MM.1S (cell line): ENCODE measurements around the gene TDRD12.

Experiments used
- DNase-seq: peaks from one replicate; pipeline ENCODE4 v3.0.0-alpha.2; 2015
- H2AFZ ChIP-seq: fragments of 300-600 bp; sonication (generic); 2 replicates; pipeline ENCODE4 v1.6.0; 2016; ENCODE audit warnings: antibody characterized with exemption, low read length
- H3F3A ChIP-seq: fragments of 300-600 bp; sonication (generic); 2 replicates; pipeline ENCODE4 v1.6.1; 2016; ENCODE audit warnings: mild to moderate bottlenecking, antibody characterized with exemption, low read length, moderate library complexity, mixed read lengths; ENCODE audit not compliant: insufficient read depth
- H3K27ac ChIP-seq: fragments of 300-600 bp; sonication (generic); 2 replicates; pipeline ENCODE4 v1.5.1; 2016; ENCODE audit warnings: mild to moderate bottlenecking, low read length
- H3K27me3 ChIP-seq: fragments of 300-600 bp; sonication (generic); replicated peaks from 2 replicates; pipeline ENCODE4 v1.6.0; 2016; ENCODE audit warnings: low read length; ENCODE audit not compliant: insufficient read depth
- H3K36me3 ChIP-seq: fragments of 300-600 bp; sonication (generic); replicated peaks from 2 replicates; pipeline ENCODE4 v1.6.1; 2016; ENCODE audit warnings: mild to moderate bottlenecking, low read length, mixed read lengths; ENCODE audit not compliant: insufficient read depth
- H3K4me1 ChIP-seq: fragments of 300-600 bp; sonication (generic); 2 replicates; pipeline ENCODE4 v1.6.1; 2016; ENCODE audit warnings: low read length, mixed read lengths
- H3K4me2 ChIP-seq: fragments of 300-600 bp; sonication (generic); 2 replicates; pipeline ENCODE4 v1.6.0; 2016; ENCODE audit warnings: low read depth, low read length
- H3K4me3 ChIP-seq: fragments of 300-600 bp; sonication (generic); 2 replicates; pipeline ENCODE4 v1.5.1; 2016; ENCODE audit warnings: low read length, mixed read lengths
- H3K79me2 ChIP-seq: fragments of 300-600 bp; sonication (generic); 2 replicates; pipeline ENCODE4 v1.6.1; 2016; ENCODE audit warnings: mixed run types, low read length, mixed read lengths
- H3K9ac ChIP-seq: fragments of 300-600 bp; sonication (generic); 2 replicates; pipeline ENCODE4 v1.6.1; 2016; ENCODE audit warnings: low read length, mixed read lengths
- H3K9me2 ChIP-seq: fragments of 300-600 bp; sonication (generic); replicated peaks from 2 replicates; pipeline ENCODE4 v1.6.1; 2016; ENCODE audit warnings: mild to moderate bottlenecking, low read length, mixed read lengths; ENCODE audit not compliant: insufficient read depth
- H3K9me3 ChIP-seq: fragments of 300-600 bp; sonication (generic); replicated peaks from 2 replicates; pipeline ENCODE4 v1.6.1; 2016; ENCODE audit warnings: mild to moderate bottlenecking, low read length, mixed read lengths; ENCODE audit not compliant: insufficient read depth
- H4K20me1 ChIP-seq: fragments of 300-600 bp; sonication (generic); 2 replicates; pipeline ENCODE4 v1.6.1; 2016; ENCODE audit warnings: mild to moderate bottlenecking, low read length, moderate library complexity, mixed read lengths; ENCODE audit not compliant: insufficient read depth
- CTCF ChIP-seq: fragments of 300-600 bp; sonication (generic); IDR thresholded peaks from 2 replicates; pipeline ENCODE4 v1.5.1; 2016; ENCODE audit warnings: antibody characterized with exemption, low read length, mixed read lengths
- EZH2 ChIP-seq: fragments of 300-600 bp; sonication (generic); optimal IDR thresholded peaks from 2 replicates; pipeline ENCODE3; 2017; ENCODE audit warnings: low read depth, mild to moderate bottlenecking, antibody characterized with exemption, low read length, mixed read lengths
- EZH2phosphoT487 ChIP-seq: fragments of 300-600 bp; sonication (generic); IDR thresholded peaks from 2 replicates; pipeline ENCODE4 v1.6.1; 2018; ENCODE audit warnings: antibody characterized with exemption, low read length

The TDRD12 gene

GRCh38 chr19:32816555-32817099 is 97.1 kb downstream of the TDRD12 start:
- Histone ChIP-seq H2AFZ (no peak overlapping the region), H3K9me2 (no peaks in the 10 kb centered on the region), H3K27ac (no peak overlapping the region), H3K9me3 (no peaks in the 10 kb centered on the region), H3K27me3 (no peaks in the 10 kb centered on the region), H3K36me3 (no peaks in the 10 kb centered on the region), H3K9ac (no peak overlapping the region), H3K4me2 (no peak overlapping the region), H3K4me3 (no peak overlapping the region), H3K79me2 (no peaks in the 10 kb centered on the region), H3K4me1 (no peaks in the 10 kb centered on the region), H3F3A (no peaks in the 10 kb centered on the region), H4K20me1 (no peaks in the 10 kb centered on the region)
- no peak for TF ChIP-seq EZH2
- DNase-seq: no peak

- Histone ChIP-seq H4K20me1 (no peaks in the 10 kb centered on the region), H3K27me3 (no peaks in the 10 kb centered on the region), H3K4me1 (no peaks in the 10 kb centered on the region), H3K9ac (no peak overlapping the region), H3F3A (no peaks in the 10 kb centered on the region), H3K9me2 (no peaks in the 10 kb centered on the region), H3K36me3 (no peaks in the 10 kb centered on the region), H3K79me2 (no peaks in the 10 kb centered on the region), H3K27ac (no peak overlapping the region), H3K9me3 (no peaks in the 10 kb centered on the region), H2AFZ (no peak overlapping the region), H3K4me2 (no peak overlapping the region), H3K4me3 (no peak overlapping the region)
- no peak for TF ChIP-seq CTCF
- TF ChIP-seq EZH2phosphoT487: no peak
- TF ChIP-seq EZH2: no peak
- no peak for DNase-seq
Measured at GRCh38 chr19:32817569-32818476, 98.3 kb downstream of the TDRD12 start.

GRCh38 chr19:32818536-32818935 is 99.0 kb downstream of the TDRD12 start:
- Histone ChIP-seq H3K9ac (no peak overlapping the region), H3K27ac (no peak overlapping the region), H2AFZ (no peak overlapping the region), H3K36me3 (no peaks in the 10 kb centered on the region), H3K9me3 (no peaks in the 10 kb centered on the region), H3K27me3 (no peaks in the 10 kb centered on the region), H3K4me1 (no peaks in the 10 kb centered on the region), H3K9me2 (no peaks in the 10 kb centered on the region), H3F3A (no peaks in the 10 kb centered on the region), H3K4me2 (no peak overlapping the region), H4K20me1 (no peaks in the 10 kb centered on the region), H3K4me3 (no peak overlapping the region), H3K79me2 (no peaks in the 10 kb centered on the region)
- no peak for DNase-seq
- no peak for TF ChIP-seq CTCF
- TF ChIP-seq EZH2: no peak
- no peak for TF ChIP-seq EZH2phosphoT487
